Epidermal melanocyte (primary cell): Measurements from ENCODE around the gene FLNB.
A peak's percentile ranks its signal among the peaks of the same experiment; 100 is the strongest.

ENCODE experiments used
- DNase-seq: peaks from one replicate; pipeline ENCODE4 v3.0.0; 2011; ENCODE audit warnings: low spot score; ENCODE audit not compliant: insufficient read length

Gene FLNB

GRCh38 chr3:58009026-58009748 is 965 bp downstream of the FLNB start:
- no peak for DNase-seq

- no peak for DNase-seq
Observed at GRCh38 chr3:58009749-58010535, 1.7 kb downstream of the FLNB start.

GRCh38 chr3:58010562-58010961 is 2.3 kb downstream of the FLNB start:
- DNase-seq = no peak

GRCh38 chr3:58011580-58011979 is 3.4 kb downstream of the FLNB start:
- no peak for DNase-seq

GRCh38 chr3:58012302-58012701 is 4.1 kb downstream of the FLNB start:
- no peak for DNase-seq

GRCh38 chr3:58013099-58013498 is 4.9 kb downstream of the FLNB start:
- no peak for DNase-seq

GRCh38 chr3:58013973-58014649 is 5.9 kb downstream of the FLNB start:
- DNase-seq = peak; percentile 84

GRCh38 chr3:58015520-58015915 is 7.3 kb downstream of the FLNB start:
- no peak for DNase-seq

- DNase-seq = no peak
Observed at GRCh38 chr3:58016710-58017109, 8.5 kb downstream of the FLNB start.

GRCh38 chr3:58018892-58019742 is 10.9 kb downstream of the FLNB start:
- DNase-seq = no peak

GRCh38 chr3:58020783-58021071 is 12.5 kb downstream of the FLNB start:
- no peak for DNase-seq

GRCh38 chr3:58021072-58021959 is 13.1 kb downstream of the FLNB start:
- no peak for DNase-seq

- no peak for DNase-seq
Observed at GRCh38 chr3:58021962-58022361, 13.7 kb downstream of the FLNB start.

GRCh38 chr3:58022490-58022889 is 14.3 kb downstream of the FLNB start:
- DNase-seq = no peak

GRCh38 chr3:58023531-58023930 is 15.3 kb downstream of the FLNB start:
- DNase-seq = no peak

GRCh38 chr3:58025406-58025805 is 17.2 kb downstream of the FLNB start:
- DNase-seq = no peak

GRCh38 chr3:58025837-58026569 is 17.8 kb downstream of the FLNB start:
- no peak for DNase-seq

GRCh38 chr3:58026598-58026997 is 18.4 kb downstream of the FLNB start:
- DNase-seq = no peak

- no peak for DNase-seq
Observed at GRCh38 chr3:58027704-58028317, 19.6 kb downstream of the FLNB start.
